ENCODE results near the gene BANF1. TPM values are rescaled to one million over a fixed set of nuclear protein-coding genes. Genes with fewer than 3 reads are reported as not detected.
A peak's percentile ranks its signal among the peaks of the same experiment; 100 is the strongest.

Gene BANF1
- total and polyA plus RNA-seq, 12 donors = 63.1 to 364 (median 193) TPM

GRCh38 chr11:65958291-65958690 lies 44.0 kb upstream of the BANF1 start:
- DNase-seq = no peak
- TF ChIP-seq POLR2A (IDR thresholded peaks at IDR 0.05) (no peak), CTCF (IDR thresholded peaks at IDR 0.05) (no peak)
- intact Hi-C loops (cut with DNase I) = loop anchor here in 1 of 2 donors (5.0 kb wide), 1 partner anchor 36 kb away; no protein-coding TSS in a partner anchor
- Histone ChIP-seq H3K36me3 (replicated peaks in 1 of 2) (no peaks in the 10 kb centered on the region), H3K4me1 (replicated peaks in 1 of 2) (peaks cover 12 to 16% of the 10 kb centered on the region in 2 donors), H3K9me3 (replicated peaks in 1 of 3) (no peaks in the 10 kb centered on the region), H3K27me3 (peaks cover 2% of the 10 kb centered on the region), H3K4me3 (no peak overlapping the region), H3K27ac (no peak overlapping the region)
- 38 to 58% (median 54%) methylated on average over 1 to 4 of the region's 4 CpGs for WGBS, 4 donors

DNA sequence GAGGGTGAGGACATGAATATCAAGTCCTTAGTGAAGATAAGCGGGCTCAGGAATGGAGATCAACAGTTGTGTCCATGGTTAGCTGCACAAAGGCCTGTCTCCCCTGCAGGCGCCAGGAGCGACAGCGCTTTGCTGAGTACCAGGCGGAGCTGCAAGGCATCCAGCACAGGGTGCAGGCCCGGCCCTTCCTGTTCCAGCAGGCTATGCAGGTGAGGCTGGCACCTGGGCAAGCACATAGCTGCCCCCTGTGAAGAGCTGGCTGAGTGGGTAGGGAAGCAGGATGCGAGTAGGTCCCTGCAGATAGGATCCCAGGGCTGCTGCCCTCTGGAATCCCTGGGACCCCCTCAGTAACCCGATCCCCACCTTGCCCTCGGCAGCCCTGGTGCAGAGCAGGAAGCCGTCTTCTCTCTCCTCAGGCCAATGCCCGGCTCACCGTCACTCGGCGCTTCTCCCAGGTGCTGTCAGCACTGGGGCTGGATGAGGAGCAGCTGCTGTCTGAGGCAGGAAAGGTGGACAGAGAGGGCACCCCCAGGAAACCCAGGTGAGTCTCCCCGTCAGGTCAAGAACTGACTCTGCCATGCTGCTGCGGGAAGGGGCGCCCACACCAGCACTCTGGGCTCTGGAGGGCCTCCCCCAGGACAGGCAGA lies 43.4 kb upstream of the BANF1 start:
- Histone ChIP-seq H3K9me3 (replicated peaks in 1 of 3) (no peaks in the 10 kb centered on the region), H3K27ac (no peak overlapping the region), H3K4me3 (no peak overlapping the region), H3K4me1 (replicated peaks in 1 of 2) (peaks cover 16 to 18% of the 10 kb centered on the region in 2 donors), H3K36me3 (replicated peaks in 1 of 2) (peaks cover 0 to under 1% of the 10 kb centered on the region in 2 donors), H3K27me3 (no peaks in the 10 kb centered on the region)
- DNase-seq = no peak
- intact Hi-C loops (cut with DNase I) = loop anchor here in 1 of 2 donors (5.0 kb wide), 1 partner anchor 37 kb away; no protein-coding TSS in a partner anchor
- WGBS, 4 donors = 62 to 66% (median 64%) methylated on average over 11 to 17 of the region's 17 CpGs
- TF ChIP-seq POLR2A (IDR thresholded peaks at IDR 0.05) = no peak
- TF ChIP-seq CTCF (IDR thresholded peaks at IDR 0.05) = no peak

GRCh38 chr11:65960824-65961266 lies 41.5 kb upstream of the BANF1 start:
- TF ChIP-seq CTCF (IDR thresholded peaks at IDR 0.05) (no peak), POLR2A (IDR thresholded peaks at IDR 0.05) (no peak)
- Histone ChIP-seq H3K27me3 (no peaks in the 10 kb centered on the region), H3K4me3 (peak overlapping the region; percentile 39 to 100 (median 93)), H3K36me3 (replicated peaks in 1 of 2) (peaks cover 0 to 20% of the 10 kb centered on the region in 2 donors), H3K27ac (peak overlapping the region; percentile 57 to 88 (median 82)), H3K9me3 (replicated peaks in 1 of 3) (no peaks in the 10 kb centered on the region), H3K4me1 (replicated peaks in 1 of 2) (peaks cover 16 to 21% of the 10 kb centered on the region in 2 donors)
- DNase-seq = no peak
- intact Hi-C loops (cut with DNase I) = loop anchor here (5.0 kb wide), 2 partner anchors 74 to 79 kb away; partner anchors contain the start of gene FIBP (in 1 of the 2)
- 45 to 53% (median 48%) methylated on average over 16 of the region's 16 CpGs for WGBS, 4 donors

DNA sequence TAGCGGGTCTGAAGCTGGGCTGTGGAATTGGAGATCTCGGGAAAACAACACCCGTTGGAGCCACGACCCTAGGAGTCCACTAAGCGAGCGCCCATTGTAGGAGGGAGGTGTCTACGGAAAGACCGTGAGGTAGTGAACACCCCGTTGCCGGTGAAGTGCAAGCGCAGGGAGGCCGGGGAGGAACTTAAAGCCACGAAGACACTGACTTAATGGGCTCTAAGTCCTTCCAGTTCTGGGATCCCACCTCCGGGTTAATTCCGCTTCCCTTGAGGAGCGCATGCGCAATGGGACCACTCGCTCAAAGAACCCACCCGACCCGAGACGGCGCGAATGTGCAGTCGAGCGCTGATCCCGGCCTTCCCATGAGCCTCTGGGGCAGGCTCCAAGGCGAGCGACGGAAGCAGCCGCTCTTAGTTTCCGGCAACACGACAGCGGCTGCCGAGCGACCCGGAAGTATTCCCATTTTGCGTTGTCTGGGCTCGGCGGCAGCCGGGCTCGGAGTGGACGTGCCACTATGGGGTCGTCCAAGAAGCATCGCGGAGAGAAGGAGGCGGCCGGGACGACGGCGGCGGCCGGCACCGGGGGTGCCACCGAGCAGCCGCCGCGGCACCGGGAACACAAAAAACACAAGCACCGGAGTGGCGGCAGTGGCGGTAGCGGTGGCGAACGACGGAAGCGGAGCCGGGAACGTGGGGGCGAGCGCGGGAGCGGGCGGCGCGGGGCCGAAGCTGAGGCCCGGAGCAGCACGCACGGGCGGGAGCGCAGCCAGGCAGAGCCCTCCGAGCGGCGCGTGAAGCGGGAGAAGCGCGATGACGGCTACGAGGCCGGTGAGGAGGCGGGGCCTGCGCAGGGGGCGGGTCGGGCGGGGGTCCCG lies 40.8 kb upstream of the BANF1 start, which contains the start of gene SART1:
Gene SART1, plus strand, starts transcription at position 468 of the 874 bp plus-strand sequence. Its CDS starts 47 bp downstream, at position 515.
- Histone ChIP-seq H3K36me3 (replicated peaks in 1 of 2) (peaks cover 0 to 27% of the 10 kb centered on the region in 2 donors), H3K4me1 (replicated peaks in 1 of 2) (peaks cover 16 to 21% of the 10 kb centered on the region in 2 donors), H3K27me3 (no peaks in the 10 kb centered on the region), H3K27ac (peak within 1 kb of the TSS; percentile 57 to 88 (median 82)), H3K4me3 (peak within 1 kb of the TSS; percentile 91 to 100 (median 93)), H3K9me3 (replicated peaks in 1 of 3) (no peaks in the 10 kb centered on the region)
- intact Hi-C loops (cut with DNase I) = loop anchor here (5.0 kb wide), 2 partner anchors 74 to 79 kb away; partner anchors contain the start of gene FIBP (in 1 of the 2)
- TF ChIP-seq POLR2A (IDR thresholded peaks at IDR 0.05) (peak; percentile 54 to 68), CTCF (IDR thresholded peaks at IDR 0.05) (peak in 1 of 6 experiments; percentile 11)
- 0 to 1% (median 0%) methylated on average over 38 to 97 of the region's 97 CpGs for WGBS, 4 donors
- DNase-seq = peak; percentile 95 to 99 (median 97)
